ENCODE data around the gene NFE2L2.

- no peak for TF ChIP-seq CTCF (IDR thresholded peaks at IDR 0.05; ENCODE audit: low read length)
- no peak for TF ChIP-seq EZH2 (IDR thresholded peaks at IDR 0.05; ENCODE audit: borderline replicate concordance, low read length)
Measured at GRCh38 chr2:177239053-177239452, 25.5 kb downstream of the NFE2L2 start.

Measured in OCI-LY1 (cell line).